Loucy (cell line): ENCODE data around the gene NACA.

Experiments used
- H2AFZ ChIP-seq: fragments of 200-600 bp; sonication (generic); 2 replicates; pipeline ENCODE4 v1.6.0; 2016; ENCODE audit warnings: antibody characterized with exemption, mild to moderate bottlenecking, low read length, moderate library complexity
- H3F3A ChIP-seq: fragments of 200-600 bp; 2 replicates; pipeline ENCODE4 v1.6.0; 2016; ENCODE audit warnings: antibody characterized with exemption, low read depth, mild to moderate bottlenecking
- H3K27me3 ChIP-seq: fragments of 200-600 bp; sonication (generic); 2 replicates; pipeline ENCODE4 v1.6.1; 2014; ENCODE audit warnings: low read length, mild to moderate bottlenecking; ENCODE audit not compliant: insufficient read depth, poor library complexity, severe bottlenecking
- H3K36me3 ChIP-seq: fragments of 200-600 bp; sonication (generic); 2 replicates; pipeline ENCODE4 v1.6.1; 2016; ENCODE audit warnings: low read length; ENCODE audit not compliant: insufficient read depth
- H3K4me1 ChIP-seq: fragments of 200-600 bp; sonication (generic); 2 replicates; pipeline ENCODE4 v1.5.1; 2014; ENCODE audit warnings: low read length, mild to moderate bottlenecking; ENCODE audit not compliant: insufficient read depth, poor library complexity, severe bottlenecking
- H3K4me2 ChIP-seq: fragments of 200-600 bp; sonication (generic); 2 replicates; pipeline ENCODE4 v1.6.0; 2014; ENCODE audit warnings: antibody characterized with exemption, low read length, low read depth, mild to moderate bottlenecking; ENCODE audit not compliant: poor library complexity, severe bottlenecking
- H3K4me3 ChIP-seq: fragments of 200-600 bp; sonication (generic); 2 replicates; pipeline ENCODE4 v1.5.1; 2014; ENCODE audit warnings: low read length, mild to moderate bottlenecking, mixed read lengths; ENCODE audit not compliant: poor library complexity, severe bottlenecking
- H3K79me2 ChIP-seq: fragments of 200-600 bp; sonication (generic); 2 replicates; pipeline ENCODE4 v1.6.1; 2014; ENCODE audit warnings: low read length; ENCODE audit not compliant: insufficient read depth
- H3K9ac ChIP-seq: fragments of 200-600 bp; sonication (generic); 2 replicates; pipeline ENCODE4 v1.6.0; 2014; ENCODE audit warnings: mild to moderate bottlenecking, low read depth, low read length, moderate library complexity; ENCODE audit not compliant: poor library complexity, severe bottlenecking
- H3K9me2 ChIP-seq: fragments of 200-600 bp; sonication (generic); replicated peaks from 2 replicates; pipeline ENCODE4 v1.6.1; 2016; ENCODE audit warnings: low read depth, low read length, mixed read lengths
- H3K9me3 ChIP-seq: fragments of 200-600 bp; sonication (generic); 2 replicates; pipeline ENCODE4 v1.6.1; 2014; ENCODE audit warnings: mild to moderate bottlenecking, antibody characterized with exemption, low read length, low read depth; ENCODE audit not compliant: insufficient read depth
- H4K20me1 ChIP-seq: fragments of 200-600 bp; sonication (generic); 2 replicates; pipeline ENCODE4 v1.6.0; 2014; ENCODE audit warnings: antibody characterized with exemption, low read length, mild to moderate bottlenecking; ENCODE audit not compliant: insufficient read depth, poor library complexity, severe bottlenecking
- EZH2phosphoT487 ChIP-seq: fragments of 200-600 bp; IDR thresholded peaks from 2 replicates; pipeline ENCODE4 v1.6.1; 2018; ENCODE audit warnings: antibody characterized with exemption, mild to moderate bottlenecking, moderate library complexity, borderline replicate concordance
- TF ChIP-seq, protein P1 (sequence below): fragments of 200-600 bp; sonication (generic); conservative IDR thresholded peaks from 2 replicates; pipeline ENCODE4 v1.5.1; 2014; ENCODE audit warnings: mild to moderate bottlenecking, antibody characterized with exemption, low read length

Gene NACA

DNA sequence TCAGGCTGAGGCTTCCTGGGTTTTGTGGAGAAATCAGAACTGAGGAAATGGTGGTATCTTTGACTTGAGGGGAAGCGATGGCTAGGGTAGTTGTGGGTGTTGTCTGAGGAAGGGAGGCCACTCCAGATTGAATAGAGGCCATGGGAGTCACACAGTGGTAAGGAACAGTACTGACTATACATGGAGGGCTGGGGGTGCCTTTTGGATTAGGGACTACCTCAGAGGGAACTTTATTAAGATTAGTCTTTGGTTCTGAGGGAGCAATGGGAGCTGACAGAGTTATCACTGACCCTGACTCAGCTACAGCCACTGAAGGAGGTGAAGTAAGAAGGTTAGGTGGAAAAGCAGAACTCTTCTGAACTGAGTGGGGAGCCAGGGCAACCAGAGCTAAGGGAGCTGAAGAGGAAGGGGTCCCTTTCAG, 4.4 kb downstream of the NACA start:
- Histone ChIP-seq H3F3A (peaks cover 6% of the 10 kb centered on the region; the same call in 1 of the 2 replicates), H3K4me3 (peak overlapping the region; percentile 99), H3K9me3 (no peaks in the 10 kb centered on the region), H4K20me1 (peaks cover 90% of the 10 kb centered on the region), H3K9me2 (no peaks in the 10 kb centered on the region), H3K27me3 (peaks cover 11% of the 10 kb centered on the region), H2AFZ (no peak overlapping the region), H3K9ac (peak overlapping the region; percentile 25), H3K4me1 (peaks cover 63% of the 10 kb centered on the region), H3K36me3 (peaks cover 49% of the 10 kb centered on the region; the same call in 1 of the 2 replicates), H3K4me2 (peak overlapping the region; percentile 89), H3K79me2 (peaks cover 91% of the 10 kb centered on the region)
- TF ChIP-seq EZH2phosphoT487: no peak
- TF ChIP-seq, protein P1, sequence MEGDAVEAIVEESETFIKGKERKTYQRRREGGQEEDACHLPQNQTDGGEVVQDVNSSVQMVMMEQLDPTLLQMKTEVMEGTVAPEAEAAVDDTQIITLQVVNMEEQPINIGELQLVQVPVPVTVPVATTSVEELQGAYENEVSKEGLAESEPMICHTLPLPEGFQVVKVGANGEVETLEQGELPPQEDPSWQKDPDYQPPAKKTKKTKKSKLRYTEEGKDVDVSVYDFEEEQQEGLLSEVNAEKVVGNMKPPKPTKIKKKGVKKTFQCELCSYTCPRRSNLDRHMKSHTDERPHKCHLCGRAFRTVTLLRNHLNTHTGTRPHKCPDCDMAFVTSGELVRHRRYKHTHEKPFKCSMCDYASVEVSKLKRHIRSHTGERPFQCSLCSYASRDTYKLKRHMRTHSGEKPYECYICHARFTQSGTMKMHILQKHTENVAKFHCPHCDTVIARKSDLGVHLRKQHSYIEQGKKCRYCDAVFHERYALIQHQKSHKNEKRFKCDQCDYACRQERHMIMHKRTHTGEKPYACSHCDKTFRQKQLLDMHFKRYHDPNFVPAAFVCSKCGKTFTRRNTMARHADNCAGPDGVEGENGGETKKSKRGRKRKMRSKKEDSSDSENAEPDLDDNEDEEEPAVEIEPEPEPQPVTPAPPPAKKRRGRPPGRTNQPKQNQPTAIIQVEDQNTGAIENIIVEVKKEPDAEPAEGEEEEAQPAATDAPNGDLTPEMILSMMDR: no peak

DNA sequence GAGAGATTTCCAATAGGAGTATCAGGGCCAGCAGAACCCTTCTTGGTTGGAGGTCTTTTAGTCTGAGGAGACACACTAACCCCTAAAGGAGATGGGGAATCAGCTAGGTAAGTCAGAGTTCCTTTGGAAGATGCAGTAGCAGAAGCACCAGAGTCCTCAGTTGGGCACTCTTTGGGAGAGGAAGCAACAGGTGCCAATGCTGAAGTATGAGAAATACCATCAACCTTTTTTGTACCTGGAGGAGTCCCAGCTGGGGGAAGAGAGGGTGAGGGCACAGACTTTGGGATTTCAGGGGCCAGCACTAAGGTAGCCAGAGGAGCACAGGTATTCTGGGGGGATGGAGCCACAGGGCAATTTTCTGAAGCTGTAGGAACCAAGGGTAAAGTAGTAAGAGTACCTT, 6.0 kb downstream of the NACA start:
- Histone ChIP-seq H3K9ac (peak overlapping the region; percentile 7), H3K9me2 (no peaks in the 10 kb centered on the region), H2AFZ (no peak overlapping the region), H3K4me3 (peak overlapping the region; percentile 99), H3K79me2 (peaks cover 97% of the 10 kb centered on the region), H3K4me1 (peaks cover 62% of the 10 kb centered on the region), H3K9me3 (no peaks in the 10 kb centered on the region), H4K20me1 (peaks cover 98% of the 10 kb centered on the region), H3K36me3 (peaks cover 59% of the 10 kb centered on the region), H3F3A (peaks cover 2% of the 10 kb centered on the region; the same call in 1 of the 2 replicates), H3K4me2 (peak overlapping the region; percentile 89), H3K27me3 (no peaks in the 10 kb centered on the region)
- TF ChIP-seq, protein P1: no peak
- TF ChIP-seq EZH2phosphoT487: no peak

DNA sequence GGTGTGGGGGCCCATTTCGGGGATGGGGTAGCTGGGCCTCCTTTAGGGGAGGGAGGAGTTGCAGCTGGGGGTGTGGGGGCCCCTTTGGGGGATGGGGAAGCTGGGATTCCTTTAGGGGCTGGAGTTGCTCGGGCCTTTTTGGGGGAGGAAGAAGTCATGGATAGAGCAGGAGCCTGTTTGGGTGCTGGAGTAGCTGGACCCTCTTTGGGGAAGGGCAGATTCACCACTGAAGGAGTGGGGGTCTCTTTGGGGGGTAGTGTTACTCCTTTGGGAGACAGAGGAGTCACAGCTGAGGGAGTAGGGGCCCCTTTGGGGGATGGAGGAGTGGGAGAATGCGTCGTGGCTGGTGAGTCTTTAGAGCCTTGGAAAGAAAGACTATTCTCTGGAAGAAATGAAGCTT, 6.5 kb downstream of the NACA start:
- H3K9ac ChIP-seq: peak overlapping the region; percentile 7
- H4K20me1 ChIP-seq: peaks cover 94% of the 10 kb centered on the region
- peak overlapping the region; percentile 89 for H3K4me2 ChIP-seq
- H3K9me2 ChIP-seq: no peaks in the 10 kb centered on the region
- no peak for TF ChIP-seq EZH2phosphoT487
- TF ChIP-seq, protein P1: no peak
- peaks cover 58% of the 10 kb centered on the region for H3K4me1 ChIP-seq
- H3K36me3 ChIP-seq: peaks cover 64% of the 10 kb centered on the region
- peaks cover 93% of the 10 kb centered on the region for H3K79me2 ChIP-seq
- no peaks in the 10 kb centered on the region for H3K9me3 ChIP-seq
- H2AFZ ChIP-seq: no peak overlapping the region
- no peaks in the 10 kb centered on the region for H3K27me3 ChIP-seq
- H3F3A ChIP-seq: peaks cover 2% of the 10 kb centered on the region; the same call in 1 of the 2 replicates
- peak overlapping the region; percentile 99 for H3K4me3 ChIP-seq
